NCI-H1105 treated with DMSO at 0.1 percent for 48 hours (cell line): ENCODE results near the gene LGALS7.

ENCODE experiments used
- DNase-seq: peaks from one replicate; lab custom pipeline; 2025; lab: John Stamatoyannopoulos, UW

Gene LGALS7

DNA sequence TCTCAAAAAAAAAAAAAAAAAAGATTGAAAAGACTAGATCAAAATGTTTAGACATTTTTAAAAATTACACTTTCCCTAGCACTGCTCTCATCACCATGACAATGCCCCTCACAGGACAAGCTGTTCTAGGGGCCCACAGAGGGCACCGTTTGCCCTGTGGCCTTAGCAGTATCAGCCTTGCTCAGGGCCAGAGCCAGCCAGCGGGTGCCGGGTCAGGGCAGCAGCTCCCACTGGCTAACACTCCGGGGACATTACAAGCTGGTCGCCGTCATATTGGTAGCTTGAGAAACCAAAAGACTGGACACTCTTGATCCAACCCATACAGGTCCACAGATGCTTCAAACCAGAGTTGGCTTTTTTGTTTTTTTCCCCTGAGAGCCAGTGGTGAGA is 47.0 kb downstream of the LGALS7 start:
- no peak for DNase-seq

DNA sequence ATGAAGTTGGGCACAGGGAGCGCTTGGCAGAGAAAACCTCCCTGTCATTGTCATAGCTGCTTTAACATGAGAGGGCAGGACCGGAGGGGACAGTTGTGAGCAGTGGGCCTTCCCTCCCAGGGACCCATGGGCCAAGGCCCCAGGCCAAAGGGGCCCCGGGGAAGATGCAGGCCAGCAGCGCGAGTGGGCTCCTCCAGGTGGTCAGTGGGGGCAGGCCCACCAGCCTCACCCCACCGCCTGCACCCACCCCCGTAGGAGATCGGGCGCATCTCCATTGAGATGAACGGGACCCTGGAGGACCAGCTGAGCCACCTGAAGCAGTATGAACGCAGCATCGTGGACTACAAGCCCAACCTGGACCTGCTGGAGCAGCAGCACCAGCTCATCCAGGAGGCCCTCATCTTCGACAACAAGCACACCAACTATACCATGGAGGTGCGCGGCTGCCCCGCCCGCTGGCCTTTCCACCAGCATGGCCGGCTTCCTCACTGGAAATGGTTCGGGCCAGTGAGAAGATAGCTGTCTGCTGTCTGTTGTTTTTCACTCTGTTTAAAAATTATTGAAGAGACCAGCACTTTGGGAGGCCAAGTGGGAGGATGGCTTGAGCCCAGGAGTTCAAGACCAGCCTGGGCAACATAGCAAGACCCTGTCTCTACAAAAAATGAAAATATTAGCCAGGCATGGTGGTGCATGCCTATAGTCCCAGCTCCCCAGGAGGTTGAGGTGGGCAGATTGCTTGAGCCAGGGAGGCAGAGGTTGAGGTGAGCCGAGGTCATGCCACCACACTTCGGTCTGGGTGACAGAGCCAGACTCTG is 47.6 kb downstream of the LGALS7 start:
- no peak for DNase-seq

DNA sequence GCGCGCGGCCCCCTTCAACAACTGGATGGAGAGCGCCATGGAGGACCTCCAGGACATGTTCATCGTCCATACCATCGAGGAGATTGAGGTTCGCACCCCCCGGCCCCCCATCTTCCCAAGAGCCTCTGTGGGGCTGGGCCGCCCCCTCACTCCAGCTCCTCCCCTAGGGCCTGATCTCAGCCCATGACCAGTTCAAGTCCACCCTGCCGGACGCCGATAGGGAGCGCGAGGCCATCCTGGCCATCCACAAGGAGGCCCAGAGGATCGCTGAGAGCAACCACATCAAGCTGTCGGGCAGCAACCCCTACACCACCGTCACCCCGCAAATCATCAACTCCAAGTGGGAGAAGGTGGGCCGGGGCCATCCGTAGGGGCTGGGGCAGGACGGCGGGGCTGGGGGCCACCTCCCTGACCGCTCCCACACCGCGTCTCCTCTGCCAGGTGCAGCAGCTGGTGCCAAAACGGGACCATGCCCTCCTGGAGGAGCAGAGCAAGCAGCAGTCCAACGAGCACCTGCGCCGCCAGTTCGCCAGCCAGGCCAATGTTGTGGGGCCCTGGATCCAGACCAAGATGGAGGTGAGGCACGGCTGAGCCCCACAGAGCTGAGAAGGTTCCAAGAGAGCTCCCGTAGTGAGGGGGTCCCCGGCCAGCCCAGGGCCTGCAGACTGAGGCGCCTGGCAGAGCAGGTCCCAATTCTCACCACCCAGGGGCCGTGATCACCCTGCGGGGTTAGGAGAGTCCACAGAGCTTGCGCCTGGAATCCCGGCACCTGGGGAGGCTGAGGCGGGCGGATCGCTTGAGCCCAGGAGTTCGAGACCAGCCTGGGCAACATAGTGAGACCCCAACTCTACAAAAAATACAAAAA is 49.1 kb downstream of the LGALS7 start:
- DNase-seq: no peak

DNA sequence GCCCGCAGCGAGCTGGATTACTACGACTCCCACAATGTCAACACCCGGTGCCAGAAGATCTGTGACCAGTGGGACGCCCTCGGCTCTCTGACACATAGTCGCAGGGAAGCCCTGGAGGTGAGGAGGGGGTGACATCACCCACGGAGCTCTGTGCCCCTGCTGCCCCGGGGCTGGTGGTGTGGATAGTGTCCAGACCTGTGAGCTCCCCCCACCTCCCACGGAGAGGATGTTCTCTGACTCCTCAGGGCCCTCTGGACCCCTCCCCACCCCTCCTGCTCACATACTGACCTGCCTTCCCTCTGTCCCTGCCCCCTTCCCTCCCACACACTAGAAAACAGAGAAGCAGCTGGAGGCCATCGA is 49.7 kb downstream of the LGALS7 start:
- no peak for DNase-seq

DNA sequence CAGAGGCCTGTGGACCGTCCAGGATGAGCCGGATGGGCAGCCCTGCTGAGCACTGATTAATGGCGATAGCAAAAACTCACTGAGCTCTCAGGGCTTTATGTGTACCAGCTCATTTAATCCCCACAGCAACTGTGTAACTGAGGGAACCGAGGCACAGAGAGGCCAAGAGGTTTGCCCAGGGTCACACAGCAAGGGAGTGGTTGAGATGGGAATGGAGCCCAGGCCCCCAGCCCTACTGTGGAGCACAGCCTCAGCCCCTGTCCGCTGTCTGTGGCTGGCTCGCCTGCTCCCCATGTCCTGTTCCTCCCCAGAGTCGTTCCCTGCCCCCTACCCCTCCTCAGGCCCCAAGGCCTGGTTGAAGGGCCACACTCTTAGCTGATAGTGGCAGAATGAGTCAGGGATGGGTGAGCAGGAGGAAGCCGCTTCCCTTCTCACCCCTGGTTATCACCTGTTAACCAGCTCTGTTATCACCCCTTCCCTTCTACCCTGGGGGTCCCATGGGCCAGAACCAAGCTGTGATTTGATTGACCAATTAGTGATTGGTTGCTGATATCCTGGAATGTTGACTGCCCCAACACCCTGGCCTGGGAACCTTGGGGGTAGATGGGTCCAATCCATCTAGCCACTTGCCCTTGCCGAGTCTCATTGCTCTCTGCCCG is 50.2 kb downstream of the LGALS7 start:
- no peak for DNase-seq

DNA sequence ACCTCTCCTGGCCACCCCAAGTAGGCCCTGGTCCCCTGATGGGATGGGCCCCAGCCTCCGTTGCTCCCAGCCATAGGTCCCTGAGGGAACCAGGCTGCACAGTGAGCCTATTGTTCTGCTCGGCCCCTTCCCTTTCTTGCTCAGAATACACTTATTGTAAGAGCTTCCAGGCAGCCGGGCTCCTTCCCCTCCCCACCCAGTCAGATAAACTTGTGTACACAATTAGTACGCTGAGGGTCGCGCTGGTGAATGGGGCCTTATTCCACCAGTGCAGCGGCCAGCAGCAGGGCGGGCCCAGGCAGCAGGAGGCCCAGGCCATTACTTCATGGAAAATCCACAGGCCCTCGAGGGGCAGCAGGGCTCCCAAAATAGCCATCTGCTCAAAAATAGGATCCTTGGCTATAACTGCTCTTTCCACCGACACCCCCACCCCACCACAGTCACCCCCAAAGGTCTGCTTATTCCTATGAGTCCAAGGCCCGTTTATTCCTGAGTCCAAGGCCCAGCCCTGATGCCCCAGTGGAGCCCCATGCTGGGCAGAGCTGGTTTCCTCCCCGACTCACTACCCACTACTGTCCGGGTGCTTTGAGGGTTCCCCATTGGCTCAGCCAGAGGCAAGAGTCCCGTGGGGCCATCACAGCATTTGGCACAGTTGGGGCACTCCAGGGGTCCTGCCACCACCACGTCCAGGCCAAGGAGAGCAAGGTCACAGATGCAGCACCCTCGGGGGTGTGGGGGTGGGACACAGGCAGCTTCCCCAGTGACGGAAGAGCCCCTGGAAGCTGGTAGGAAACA is 51.1 kb downstream of the LGALS7 start:
- no peak for DNase-seq

DNA sequence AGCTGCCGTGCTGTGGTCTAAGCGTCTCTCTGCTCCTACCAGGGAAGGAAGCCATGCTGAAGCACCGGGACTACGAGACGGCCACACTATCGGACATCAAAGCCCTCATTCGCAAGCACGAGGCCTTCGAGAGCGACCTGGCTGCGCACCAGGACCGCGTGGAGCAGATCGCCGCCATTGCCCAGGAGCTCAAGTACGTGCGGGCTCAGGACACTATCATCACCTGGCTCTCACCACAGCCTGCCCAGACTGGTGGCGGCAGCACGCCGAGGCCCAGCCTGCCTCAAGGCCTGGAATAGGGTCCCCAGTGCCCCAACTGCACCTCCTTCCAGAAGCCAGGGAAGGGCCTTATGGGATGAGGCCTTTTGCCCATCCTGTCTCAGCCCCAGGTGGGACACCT is 51.8 kb downstream of the LGALS7 start:
- no peak for DNase-seq
